GM06990 (cell line): ENCODE results near the gene HMGN1.

Experiments used
- DNase-seq: peaks from one replicate; pipeline ENCODE4 v3.0.0-alpha.2; 2011; ENCODE audit not compliant: insufficient read length; ENCODE audit errors: extremely low read depth
- H3K27me3 ChIP-seq: replicated peaks from 2 replicates; pipeline ENCODE4 v1.6.0; 2011; ENCODE audit warnings: low read length; ENCODE audit not compliant: control insufficient read depth, insufficient read depth
- H3K36me3 ChIP-seq: 2 replicates; pipeline ENCODE4 v1.5.1; 2011; ENCODE audit warnings: low read length; ENCODE audit not compliant: control insufficient read depth, insufficient read depth
- H3K4me3 ChIP-seq: replicated peaks from 2 replicates; pipeline ENCODE4 v1.5.1; 2011; ENCODE audit warnings: low read depth, mild to moderate bottlenecking, control low read depth, low read length
- TF ChIP-seq, protein P1 (sequence below): IDR thresholded peaks from 2 replicates; pipeline ENCODE4 v1.5.1; 2011; ENCODE audit warnings: low read length, control low read depth, mild to moderate bottlenecking, inconsistent platforms; ENCODE audit not compliant: insufficient read depth, poor library complexity, severe bottlenecking

Gene HMGN1

DNA sequence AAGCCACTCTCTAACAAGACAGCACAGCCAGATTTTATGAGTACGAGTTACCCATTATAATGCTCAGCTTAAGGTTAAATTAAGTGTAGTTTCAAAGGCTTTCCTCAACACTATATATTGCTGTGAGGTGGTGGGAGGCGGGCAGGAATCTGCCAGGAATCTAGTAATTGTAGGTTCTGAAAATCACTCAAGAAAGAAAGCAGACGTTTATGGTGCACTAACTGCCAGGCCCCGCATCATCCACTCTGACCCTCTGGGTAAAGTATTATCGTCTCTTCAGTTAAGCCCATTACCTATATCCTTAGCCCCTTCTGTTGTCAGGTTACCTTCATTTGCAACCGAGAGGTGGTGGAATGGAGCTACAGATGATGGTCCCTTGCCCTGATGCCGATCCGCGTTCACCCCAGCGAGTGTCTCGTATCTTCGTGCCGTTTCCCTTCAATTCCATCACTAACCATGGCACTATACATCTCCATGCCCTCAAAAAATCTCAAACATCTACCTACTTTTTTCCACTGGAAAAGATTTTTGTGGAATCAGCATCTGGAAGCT lies 12.4 kb downstream of the HMGN1 start:
- no peak for DNase-seq
- TF ChIP-seq, protein P1, sequence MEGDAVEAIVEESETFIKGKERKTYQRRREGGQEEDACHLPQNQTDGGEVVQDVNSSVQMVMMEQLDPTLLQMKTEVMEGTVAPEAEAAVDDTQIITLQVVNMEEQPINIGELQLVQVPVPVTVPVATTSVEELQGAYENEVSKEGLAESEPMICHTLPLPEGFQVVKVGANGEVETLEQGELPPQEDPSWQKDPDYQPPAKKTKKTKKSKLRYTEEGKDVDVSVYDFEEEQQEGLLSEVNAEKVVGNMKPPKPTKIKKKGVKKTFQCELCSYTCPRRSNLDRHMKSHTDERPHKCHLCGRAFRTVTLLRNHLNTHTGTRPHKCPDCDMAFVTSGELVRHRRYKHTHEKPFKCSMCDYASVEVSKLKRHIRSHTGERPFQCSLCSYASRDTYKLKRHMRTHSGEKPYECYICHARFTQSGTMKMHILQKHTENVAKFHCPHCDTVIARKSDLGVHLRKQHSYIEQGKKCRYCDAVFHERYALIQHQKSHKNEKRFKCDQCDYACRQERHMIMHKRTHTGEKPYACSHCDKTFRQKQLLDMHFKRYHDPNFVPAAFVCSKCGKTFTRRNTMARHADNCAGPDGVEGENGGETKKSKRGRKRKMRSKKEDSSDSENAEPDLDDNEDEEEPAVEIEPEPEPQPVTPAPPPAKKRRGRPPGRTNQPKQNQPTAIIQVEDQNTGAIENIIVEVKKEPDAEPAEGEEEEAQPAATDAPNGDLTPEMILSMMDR = no peak

DNA sequence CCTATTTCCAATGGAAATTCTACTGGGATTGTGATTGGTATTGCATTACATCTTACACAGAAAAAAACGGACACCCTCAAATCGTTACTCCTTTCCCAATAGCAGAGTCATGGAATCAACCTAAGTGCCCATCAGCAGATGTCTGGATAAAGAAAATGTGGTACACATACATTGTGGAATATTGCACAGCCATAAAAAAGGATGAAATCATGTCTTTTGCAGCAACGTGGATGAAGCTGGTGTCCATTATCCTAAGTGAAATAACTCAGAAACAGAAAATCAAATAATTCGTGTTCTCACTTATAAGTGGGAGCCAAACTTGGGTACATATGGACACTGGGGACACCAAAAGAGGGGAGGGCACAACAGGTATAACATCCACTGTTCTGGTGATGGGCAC lies 14.3 kb downstream of the HMGN1 start:
- Histone ChIP-seq H3K4me3 (no peak overlapping the region), H3K36me3 (no peaks in the 10 kb centered on the region), H3K27me3 (no peaks in the 10 kb centered on the region)
- no peak for DNase-seq
- TF ChIP-seq, protein P1 = no peak

More for the DNA sequence above, 12.4 kb downstream of the HMGN1 start:
- no peaks in the 10 kb centered on the region for H3K27me3 ChIP-seq
- peaks cover 2% of the 10 kb centered on the region; the same call in 1 of the 2 replicates for H3K36me3 ChIP-seq
- no peak overlapping the region for H3K4me3 ChIP-seq

DNA sequence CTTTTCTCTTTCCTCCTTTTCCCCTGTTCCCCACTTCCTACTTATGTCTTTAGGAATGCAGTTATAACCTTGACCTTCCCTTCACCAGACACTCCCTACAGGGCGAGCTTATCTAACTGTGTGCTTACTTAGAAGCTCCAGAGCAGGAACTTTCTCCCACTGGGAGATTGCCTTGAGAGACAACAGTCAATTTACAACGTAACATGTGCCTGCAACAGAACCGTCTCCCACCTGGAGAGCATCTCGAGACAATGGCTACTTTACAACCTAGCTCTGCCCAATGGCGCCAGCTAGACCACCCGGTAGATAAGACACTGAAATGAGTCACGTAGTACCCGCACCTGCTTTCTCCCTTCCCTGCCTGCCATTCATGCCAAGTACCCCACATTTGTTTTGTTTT lies 16.7 kb downstream of the HMGN1 start:
- DNase-seq = no peak
- TF ChIP-seq, protein P1 = no peak
- Histone ChIP-seq H3K4me3 (no peak overlapping the region), H3K36me3 (no peaks in the 10 kb centered on the region), H3K27me3 (no peaks in the 10 kb centered on the region)

DNA sequence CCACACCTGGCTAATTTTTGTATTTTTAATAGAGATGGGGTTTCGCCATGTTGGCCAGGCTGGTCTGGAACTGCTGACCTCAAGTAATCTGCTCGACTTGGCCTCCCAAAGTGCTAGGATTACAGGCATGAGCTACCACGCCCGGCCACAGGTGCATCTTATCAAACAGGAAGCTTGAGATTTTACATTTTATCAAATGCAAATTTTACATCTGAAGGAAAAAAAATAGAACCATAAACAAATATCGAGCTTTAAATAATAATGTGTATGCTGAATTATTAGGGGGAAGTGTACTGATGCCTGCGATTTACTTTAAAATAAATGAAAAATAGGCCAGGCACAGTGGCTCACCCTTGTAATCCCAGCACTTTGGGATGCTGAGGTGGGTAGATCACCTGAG lies 18.9 kb downstream of the HMGN1 start:
- Histone ChIP-seq H3K4me3 (no peak overlapping the region), H3K36me3 (no peaks in the 10 kb centered on the region), H3K27me3 (no peaks in the 10 kb centered on the region)
- DNase-seq = no peak
- TF ChIP-seq, protein P1 = no peak

DNA sequence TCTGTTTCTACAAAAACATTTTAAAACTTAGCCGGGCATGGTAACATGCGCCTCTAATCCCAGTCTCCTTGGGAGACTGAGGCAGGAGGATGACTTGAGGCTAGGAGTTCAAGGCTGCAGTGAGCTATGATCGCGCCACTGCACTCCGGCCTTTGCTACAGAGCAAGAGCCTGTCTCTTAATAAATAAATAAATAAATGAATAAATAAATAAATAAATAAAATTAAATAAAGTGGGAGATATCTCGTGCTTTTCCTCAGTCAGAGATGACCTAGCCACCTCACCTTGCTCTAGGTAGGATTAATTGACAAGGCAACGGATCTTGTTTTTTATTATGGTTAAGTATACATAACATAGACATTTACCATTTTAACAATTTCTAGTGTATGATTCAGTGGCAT lies 21.2 kb downstream of the HMGN1 start:
- Histone ChIP-seq H3K36me3 (no peaks in the 10 kb centered on the region), H3K4me3 (no peak overlapping the region), H3K27me3 (no peaks in the 10 kb centered on the region)
- no peak for DNase-seq
- TF ChIP-seq, protein P1 = no peak
